ENCODE data around the gene RFC2.
"Not testable (repeated sequence)": the region's sequence is repeated elsewhere in the genome, so short reads cannot be mapped to it uniquely, and the experiment has no call there.

Gene RFC2

GRCh38 chr7:74216361-74216761, 37.8 kb downstream of the RFC2 start:
- DNase-seq, result no peak

- no peak for DNase-seq
Measured at GRCh38 chr7:74215921-74216320, 38.3 kb downstream of the RFC2 start.

GRCh38 chr7:74214816-74215630, 39.2 kb downstream of the RFC2 start:
- DNase-seq, result no peak

- no peak for DNase-seq
Measured at GRCh38 chr7:74212661-74213060, 41.5 kb downstream of the RFC2 start.

GRCh38 chr7:74208241-74208640, 46.0 kb downstream of the RFC2 start:
- DNase-seq, result not testable (repeated sequence)

GRCh38 chr7:74207586-74207985, 46.6 kb downstream of the RFC2 start:
- DNase-seq, result no peak

- peak; percentile 78 for DNase-seq
Measured at GRCh38 chr7:74206589-74207120, 47.5 kb downstream of the RFC2 start.

- not testable (repeated sequence) for DNase-seq
Measured at GRCh38 chr7:74206052-74206451, 48.1 kb downstream of the RFC2 start.

GRCh38 chr7:74203956-74204618, 50.1 kb downstream of the RFC2 start:
- no peak for DNase-seq

GRCh38 chr7:74202841-74203556, 51.2 kb downstream of the RFC2 start:
- DNase-seq, result no peak

GRCh38 chr7:74199551-74200355, 54.4 kb downstream of the RFC2 start:
- no peak for DNase-seq

GRCh38 chr7:74197449-74198124, 56.6 kb downstream of the RFC2 start:
- DNase-seq, result no peak

GRCh38 chr7:74195968-74196654, 58.1 kb downstream of the RFC2 start:
- DNase-seq, result not testable (repeated sequence)

GRCh38 chr7:74195139-74195860, 58.9 kb downstream of the RFC2 start:
- not testable (repeated sequence) for DNase-seq

GRCh38 chr7:74194686-74195085, 59.5 kb downstream of the RFC2 start:
- DNase-seq, result no peak

GRCh38 chr7:74193913-74194312, 60.3 kb downstream of the RFC2 start:
- DNase-seq, result no peak

- no peak for DNase-seq
Measured at GRCh38 chr7:74193054-74193453, 61.1 kb downstream of the RFC2 start.

GRCh38 chr7:74191231-74191630, 63.0 kb downstream of the RFC2 start:
- no peak for DNase-seq

GRCh38 chr7:74190259-74190658, 63.9 kb downstream of the RFC2 start:
- no peak for DNase-seq

- DNase-seq, result no peak
Measured at GRCh38 chr7:74187915-74188675, 66.1 kb downstream of the RFC2 start.

Measured in activated naive CD4-positive, alpha-beta T cell treated with anti-CD3 and anti-CD28 coated beads, Interleukin-2, amount 50 U/mL, for 16 hours (primary cell).